BLaER1 (cell line): Measurements from ENCODE around the gene TLE2.
A peak's percentile ranks its signal among the peaks of the same experiment; 100 is the strongest.

ENCODE experiments used
- H3K27ac ChIP-seq: shearing (Covaris generic); formaldehyde crosslinking; 2 replicates; pipeline ENCODE4 v1.8.1; 2022
- H3K27me3 ChIP-seq: shearing (Covaris generic); formaldehyde crosslinking; 2 replicates; pipeline ENCODE4 v1.8.1; 2022
- H3K36me3 ChIP-seq: shearing (Covaris generic); formaldehyde crosslinking; 2 replicates; pipeline ENCODE4 v1.8.1; 2022
- H3K4me1 ChIP-seq: shearing (Covaris generic); formaldehyde crosslinking; 2 replicates; pipeline ENCODE4 v1.8.1; 2022
- H3K4me2 ChIP-seq: shearing (Covaris generic); formaldehyde crosslinking; 2 replicates; pipeline ENCODE4 v1.8.1; 2022
- H3K4me3 ChIP-seq: shearing (Covaris generic); formaldehyde crosslinking; 2 replicates; pipeline ENCODE4 v1.8.1; 2022
- H3K9ac ChIP-seq: shearing (Covaris generic); formaldehyde crosslinking; 2 replicates; pipeline ENCODE4 v1.8.1; 2022
- H3K9me3 ChIP-seq: shearing (Covaris generic); formaldehyde crosslinking; 2 replicates; pipeline ENCODE4 v1.8.1; 2022
- H4K20me1 ChIP-seq: shearing (Covaris generic); formaldehyde crosslinking; 2 replicates; pipeline ENCODE4 v1.8.1; 2022
- Cebpa-rat ChIP-seq: shearing (Covaris generic); IDR thresholded peaks from 2 replicates; pipeline ENCODE4 v1.8.1; 2022

The TLE2 gene

GRCh38 chr19:3031607-3031867 lies 2.5 kb upstream of the TLE2 start:
- peaks cover 63% of the 10 kb centered on the region for H3K27me3 ChIP-seq
- peaks cover 25% of the 10 kb centered on the region for H3K4me1 ChIP-seq
- no peak overlapping the region for H3K27ac ChIP-seq
- no peak for TF ChIP-seq Cebpa-rat
- H3K9ac ChIP-seq = no peak overlapping the region
- no peaks in the 10 kb centered on the region for H3K9me3 ChIP-seq
- no peak overlapping the region for H3K4me2 ChIP-seq
- H4K20me1 ChIP-seq = no peaks in the 10 kb centered on the region
- no peak overlapping the region for H3K4me3 ChIP-seq
- H3K36me3 ChIP-seq = no peaks in the 10 kb centered on the region

- Histone ChIP-seq H3K27me3 (peaks cover 94% of the 10 kb centered on the region), H4K20me1 (no peaks in the 10 kb centered on the region), H3K9me3 (no peaks in the 10 kb centered on the region), H3K9ac (0 out of 2 replicates have a peak overlapping the region, but pooled peaks have one; percentile 34), H3K36me3 (no peaks in the 10 kb centered on the region), H3K4me1 (peaks cover 25% of the 10 kb centered on the region), H3K4me3 (peak overlapping the region; percentile 65), H3K4me2 (peak overlapping the region; percentile 85), H3K27ac (no peak overlapping the region)
- TF ChIP-seq Cebpa-rat = no peak
Observed at GRCh38 chr19:3028305-3029064, 595 bp downstream of the TLE2 start.

GRCh38 chr19:3027981-3028304 lies 1.1 kb downstream of the TLE2 start:
- H3K4me3 ChIP-seq = peak overlapping the region; percentile 65; the same call in 1 of the 2 replicates
- H3K36me3 ChIP-seq = no peaks in the 10 kb centered on the region
- H3K4me2 ChIP-seq = peak overlapping the region; percentile 85
- no peak overlapping the region for H3K9ac ChIP-seq
- no peaks in the 10 kb centered on the region for H3K9me3 ChIP-seq
- no peak for TF ChIP-seq Cebpa-rat
- no peaks in the 10 kb centered on the region for H4K20me1 ChIP-seq
- H3K27me3 ChIP-seq = peaks cover 96% of the 10 kb centered on the region
- no peak overlapping the region for H3K27ac ChIP-seq
- peaks cover 25% of the 10 kb centered on the region for H3K4me1 ChIP-seq

DNA sequence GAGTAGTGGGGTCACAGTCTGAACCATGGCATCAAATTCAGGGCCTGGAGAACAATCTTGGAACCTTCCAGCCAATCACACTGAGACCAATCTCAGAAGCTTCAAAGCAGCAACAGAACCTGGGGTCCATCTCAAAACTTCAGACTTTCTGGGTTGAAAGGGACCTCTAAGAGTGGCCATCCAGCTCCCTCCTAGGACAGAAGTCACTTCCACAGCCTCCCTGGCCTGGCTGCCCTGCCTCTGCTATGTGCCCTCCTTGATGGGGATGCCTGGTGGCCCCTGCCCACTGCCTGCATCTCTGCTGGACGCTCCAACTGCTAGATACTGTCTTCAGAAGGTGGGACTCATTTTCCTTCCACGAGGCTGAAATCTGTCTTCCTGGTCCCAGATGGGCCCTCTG lies 1.8 kb downstream of the TLE2 start:
- H4K20me1 ChIP-seq = no peaks in the 10 kb centered on the region

GRCh38 chr19:3026768-3027167 lies 2.3 kb downstream of the TLE2 start:
- Histone ChIP-seq H3K27ac (no peak overlapping the region), H3K27me3 (peaks cover 84% of the 10 kb centered on the region), H3K4me1 (peaks cover 25% of the 10 kb centered on the region), H3K9me3 (no peaks in the 10 kb centered on the region), H3K4me3 (no peak overlapping the region), H3K36me3 (no peaks in the 10 kb centered on the region), H3K9ac (no peak overlapping the region), H4K20me1 (no peaks in the 10 kb centered on the region), H3K4me2 (no peak overlapping the region)
- no peak for TF ChIP-seq Cebpa-rat

More for the DNA sequence above, 1.8 kb downstream of the TLE2 start:
- Histone ChIP-seq H3K4me3 (no peak overlapping the region), H3K9ac (no peak overlapping the region), H3K9me3 (no peaks in the 10 kb centered on the region), H3K27me3 (peaks cover 89% of the 10 kb centered on the region), H3K27ac (no peak overlapping the region), H3K36me3 (no peaks in the 10 kb centered on the region), H3K4me2 (no peak overlapping the region), H3K4me1 (peaks cover 25% of the 10 kb centered on the region)
- TF ChIP-seq Cebpa-rat = no peak

- 0 out of 2 replicates have a peak overlapping the region, but pooled peaks have one; percentile 18 for H3K4me3 ChIP-seq
- peak overlapping the region; percentile 82 for H3K4me2 ChIP-seq
- no peaks in the 10 kb centered on the region for H3K9me3 ChIP-seq
- no peaks in the 10 kb centered on the region for H3K36me3 ChIP-seq
- H3K9ac ChIP-seq = no peak overlapping the region
- TF ChIP-seq Cebpa-rat = no peak
- peaks cover 25% of the 10 kb centered on the region for H3K4me1 ChIP-seq
- peaks cover 72% of the 10 kb centered on the region for H3K27me3 ChIP-seq
- no peaks in the 10 kb centered on the region for H4K20me1 ChIP-seq
- H3K27ac ChIP-seq = no peak overlapping the region
Observed at GRCh38 chr19:3025549-3025886, 3.6 kb downstream of the TLE2 start.

- no peak for TF ChIP-seq Cebpa-rat
- no peaks in the 10 kb centered on the region for H4K20me1 ChIP-seq
- H3K9ac ChIP-seq = no peak overlapping the region
- no peaks in the 10 kb centered on the region for H3K9me3 ChIP-seq
- H3K27ac ChIP-seq = no peak overlapping the region
- peaks cover 67% of the 10 kb centered on the region for H3K27me3 ChIP-seq
- H3K36me3 ChIP-seq = no peaks in the 10 kb centered on the region
- H3K4me3 ChIP-seq = 0 out of 2 replicates have a peak overlapping the region, but pooled peaks have one; percentile 18
- peaks cover 25% of the 10 kb centered on the region for H3K4me1 ChIP-seq
- H3K4me2 ChIP-seq = peak overlapping the region; percentile 82
Observed at GRCh38 chr19:3024870-3025548, 4.1 kb downstream of the TLE2 start.

GRCh38 chr19:3024509-3024869 lies 4.6 kb downstream of the TLE2 start:
- peaks cover 25% of the 10 kb centered on the region for H3K4me1 ChIP-seq
- no peak overlapping the region for H3K9ac ChIP-seq
- no peak overlapping the region for H3K4me3 ChIP-seq
- no peaks in the 10 kb centered on the region for H4K20me1 ChIP-seq
- H3K27ac ChIP-seq = no peak overlapping the region
- no peaks in the 10 kb centered on the region for H3K9me3 ChIP-seq
- H3K36me3 ChIP-seq = no peaks in the 10 kb centered on the region
- peak overlapping the region; percentile 82 for H3K4me2 ChIP-seq
- no peak for TF ChIP-seq Cebpa-rat
- H3K27me3 ChIP-seq = peaks cover 61% of the 10 kb centered on the region

DNA sequence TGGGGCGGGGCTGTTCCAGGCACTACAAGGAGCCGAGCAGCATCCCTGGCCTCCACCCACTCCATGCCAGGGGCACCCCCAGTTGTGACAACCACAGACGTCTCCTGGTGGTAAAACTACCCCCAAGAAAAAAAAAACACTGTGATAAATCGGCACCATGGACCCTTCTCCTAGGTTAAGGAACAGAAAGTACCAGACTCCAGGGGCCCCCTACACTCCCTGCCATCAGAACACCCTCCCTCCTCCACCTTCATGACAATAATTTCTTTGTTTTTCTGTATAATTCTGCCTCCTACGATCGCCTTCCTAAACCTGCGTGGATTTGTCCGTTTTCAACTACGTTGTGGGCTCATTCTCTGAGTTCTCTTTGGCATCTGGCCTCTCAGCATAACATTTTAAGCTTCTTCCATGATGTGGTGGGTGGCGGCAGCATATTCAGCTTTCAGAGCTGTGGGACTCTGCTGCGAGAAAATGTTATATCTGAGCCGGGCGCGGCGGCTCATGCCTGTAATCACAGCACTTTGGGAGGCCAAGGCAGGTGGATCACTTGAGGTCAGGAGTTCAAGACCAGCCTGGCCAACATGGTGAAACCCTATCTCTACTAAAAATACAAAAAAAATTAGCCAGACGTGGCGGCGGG lies 8.6 kb downstream of the TLE2 start:
- Histone ChIP-seq H3K9me3 (no peaks in the 10 kb centered on the region), H3K4me1 (peaks cover 11% of the 10 kb centered on the region), H3K27me3 (peaks cover 22% of the 10 kb centered on the region), H3K4me2 (no peak overlapping the region), H3K9ac (no peak overlapping the region), H3K4me3 (no peak overlapping the region), H3K36me3 (no peaks in the 10 kb centered on the region), H3K27ac (no peak overlapping the region), H4K20me1 (no peaks in the 10 kb centered on the region)
- no peak for TF ChIP-seq Cebpa-rat

- H3K27ac ChIP-seq = no peak overlapping the region
- H3K36me3 ChIP-seq = no peaks in the 10 kb centered on the region
- peaks cover under 1% of the 10 kb centered on the region; the same call in 1 of the 2 replicates for H3K4me1 ChIP-seq
- no peaks in the 10 kb centered on the region for H3K9me3 ChIP-seq
- no peak overlapping the region for H3K9ac ChIP-seq
- no peak overlapping the region for H3K4me3 ChIP-seq
- H3K27me3 ChIP-seq = peaks cover 11% of the 10 kb centered on the region; the same call in 1 of the 2 replicates
- H4K20me1 ChIP-seq = no peaks in the 10 kb centered on the region
- H3K4me2 ChIP-seq = no peak overlapping the region
- TF ChIP-seq Cebpa-rat = no peak
Observed at GRCh38 chr19:3019211-3019854, 9.7 kb downstream of the TLE2 start.
